Sigmoid colon (tissue), 7 donors: ENCODE data around the gene HOXA10. TPM values are rescaled to one million over a fixed set of nuclear protein-coding genes. Genes with fewer than 3 reads are reported as not detected.

Experiments used
- DNase-seq: peaks from one replicate; pipeline ENCODE4 v3.0.0-alpha.2; 2019
- H3K27ac ChIP-seq, 4 donors: fragments of 200-600 bp; sonication (generic); one replicate each; pipeline ENCODE4 v1.5.1; 2016 to 2019; ENCODE audit warnings: mild to moderate bottlenecking in 1 of 4
- H3K27me3 ChIP-seq, 3 donors: fragments of 200-600 bp; sonication (generic); one replicate each; pipeline ENCODE4 v1.5.1; 2019; ENCODE audit warnings: mild to moderate bottlenecking in 1 of 3
- H3K36me3 ChIP-seq, 4 donors: fragments of 200-600 bp; sonication (generic); one replicate each; pipeline ENCODE4 v1.5.1; 2016 to 2019
- H3K4me1 ChIP-seq, 4 donors: fragments of 200-600 bp; sonication (generic); one replicate each; pipeline ENCODE4 v1.5.1; 2017 to 2019
- H3K4me3 ChIP-seq, 4 donors: fragments of 200-600 bp; sonication (generic); one replicate each; pipeline ENCODE4 v1.5.1; 2017 to 2019; ENCODE audit warnings: mild to moderate bottlenecking in 2 of 4, moderate library complexity in 1 of 4
- H3K9me3 ChIP-seq, 4 donors: fragments of 200-600 bp in 3 of 4; sonication (generic) in 3 of 4; one replicate each; pipeline versions ENCODE4 v1.5.1 to v1.6.1; 2013 to 2019
- CTCF ChIP-seq, 4 experiments: fragments of 450-650 bp in 3 of 4; fragments of 200-600 bp in 1 of 4; IDR thresholded peaks; one replicate each; pipeline ENCODE4 v1.5.1; 2016 to 2019; ENCODE audit warnings: antibody characterized with exemption in 4 of 4, mild to moderate bottlenecking in 3 of 4, moderate library complexity in 2 of 4
- EP300 ChIP-seq, 4 donors: sonication (generic); formaldehyde crosslinking; IDR thresholded peaks; one replicate each; pipeline ENCODE4 v1.6.1; 2017; ENCODE audit warnings: antibody characterized with exemption in 4 of 4
- POLR2A ChIP-seq, 2 donors: fragments of 450-650 bp; IDR thresholded peaks; one replicate each; pipeline ENCODE4 v1.6.1; 2016; ENCODE audit warnings: antibody characterized with exemption in 2 of 2, mild to moderate bottlenecking in 2 of 2, moderate library complexity in 2 of 2
- POLR2AphosphoS5 ChIP-seq, 4 donors: sonication (generic); formaldehyde crosslinking; IDR thresholded peaks; one replicate each; pipeline ENCODE4 v1.6.1; 2017; ENCODE audit warnings: antibody characterized with exemption in 4 of 4
- WGBS, 2 donors: extraction: QIAGEN DNeasy Blood & Tissue Kit; methylation state at CpG; one replicate each; pipeline ENCODE4 v1.1.7; 2013; 5-methylcytosine and 5-hydroxymethylcytosine counted together
- intact Hi-C: fragments of 100-400 bp; cut with DNase I; formaldehyde crosslinking; loops from one replicate; pipeline ENCODE4 v1.15.1; 2023
- polyA plus RNA-seq, 3 donors: library from polyadenylated mRNA; stranded (reverse); fragments of 200-250 nt; gene quantifications; one replicate each; pipeline ENCODE4 v1.2.3, GENCODE V29; 2013
- total RNA-seq, 4 donors: library from RNA; depleted of rRNA; stranded (reverse); fragments of >200 nt; gene quantifications; one replicate each; pipeline ENCODE4 v1.1.0, GENCODE V29; 2016
- donor health status: healthy with polysubstance abuse.
- donor health status: Bipolar disorder and iron deficiency.
- donor health status: healthy.

Gene HOXA10
- total and polyA plus RNA-seq, 7 donors: 22.2 to 64.0 (median 55.1) TPM

DNA sequence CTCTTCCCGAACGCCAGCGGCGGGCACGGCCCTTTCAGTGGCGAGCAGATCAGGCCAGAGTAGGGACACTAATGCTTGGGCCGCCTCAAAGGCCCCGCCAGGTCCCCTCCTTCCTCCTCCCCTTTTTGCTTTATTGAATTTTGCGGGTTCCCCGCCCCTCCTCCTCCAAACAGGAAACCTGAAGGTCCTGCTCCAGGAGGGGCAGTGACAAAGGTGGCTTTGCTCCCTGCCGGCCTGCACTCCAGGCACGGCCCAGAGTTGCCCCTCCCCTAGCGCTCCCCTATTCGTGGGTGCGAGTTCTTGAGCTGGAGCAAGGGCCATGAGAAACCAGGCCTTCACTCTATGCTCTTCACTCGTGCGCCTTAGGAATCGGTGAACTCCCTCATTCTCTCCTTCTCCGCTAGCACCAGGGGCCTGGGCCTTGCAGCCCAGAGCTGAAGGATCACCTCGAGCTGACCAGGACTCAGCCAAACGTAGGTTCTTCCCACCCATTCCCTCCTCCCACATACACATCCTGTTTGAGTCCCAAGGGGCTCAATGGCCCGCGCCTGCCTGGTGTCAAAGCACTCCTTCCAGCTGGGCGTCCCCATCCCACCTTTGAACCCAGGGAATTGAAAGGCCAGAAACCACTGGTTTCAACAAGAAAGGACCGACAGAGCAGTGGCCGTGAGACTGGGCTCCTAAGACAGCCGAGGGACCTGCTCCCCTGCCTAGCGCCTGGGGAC, 25.9 kb downstream of the HOXA10 start:
- TF ChIP-seq POLR2AphosphoS5 (IDR thresholded peaks at IDR 0.05): peak in 2 of 4 donors; percentile 8 to 17
- TF ChIP-seq EP300 (IDR thresholded peaks at IDR 0.05): no peak
- peak in 1 of 2 donors; percentile 61 for TF ChIP-seq POLR2A (IDR thresholded peaks at IDR 0.05)
- no peak for TF ChIP-seq CTCF (IDR thresholded peaks at IDR 0.05)
- Histone ChIP-seq H3K9me3 (no peaks in the 10 kb centered on the region), H3K36me3 (peaks cover 15 to 22% (median 17%) of the 10 kb centered on the region in 4 donors), H3K27me3 (no peaks in the 10 kb centered on the region), H3K27ac (peak overlapping the region in 3 of 4 donors; percentile 91 to 96 (median 95)), H3K4me3 (peak overlapping the region; percentile 33 to 73 (median 66)), H3K4me1 (peaks cover 0 to 66% (median 48%) of the 10 kb centered on the region in 4 donors)
- peak; percentile 75 for DNase-seq
- WGBS, 2 donors: 3 to 9% methylated on average over 28 of the region's 28 CpGs
- intact Hi-C loops: no loop called here

DNA sequence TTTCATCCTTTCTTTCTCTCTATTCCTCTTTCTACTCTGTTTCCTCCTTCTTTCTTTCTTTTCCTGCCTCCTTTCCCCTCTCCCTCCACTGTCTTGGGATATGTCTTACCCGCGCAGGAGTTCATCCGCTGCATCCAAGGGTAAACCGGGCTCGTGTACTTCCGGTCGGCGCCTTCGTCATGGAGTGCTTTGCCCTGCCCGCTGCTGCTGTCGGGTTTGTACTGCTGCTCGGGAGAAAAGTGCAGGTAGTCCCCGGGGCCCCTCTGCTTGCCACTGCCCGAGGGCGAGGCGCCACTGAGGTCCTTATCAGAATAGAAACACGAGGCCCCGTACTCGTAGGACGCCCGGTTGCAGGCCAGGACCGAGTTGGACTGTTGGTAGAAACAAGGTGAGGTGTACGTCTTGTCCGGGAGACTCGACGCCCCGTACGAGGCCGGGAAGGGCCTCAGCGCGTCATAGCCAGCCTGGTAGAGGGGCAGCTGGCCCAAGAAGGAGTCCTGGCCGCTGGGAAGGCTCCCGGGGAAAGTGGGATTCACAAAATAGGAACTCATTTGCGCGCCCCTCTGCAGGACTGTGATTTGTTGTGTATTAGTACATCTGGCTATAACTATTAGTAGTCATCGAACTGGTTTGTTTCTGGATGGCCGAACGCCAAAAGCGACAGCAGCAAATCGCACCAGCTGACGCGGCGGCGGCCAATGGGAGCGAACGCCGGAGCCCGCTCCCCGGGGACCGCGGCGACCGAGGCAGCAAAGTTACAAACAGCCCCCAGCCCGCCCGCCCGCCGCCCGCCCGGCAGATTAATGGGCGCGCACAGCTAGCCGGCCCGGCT, 26.7 kb downstream of the HOXA10 start, which contains the start of gene HOXA6:
HOXA6 (minus strand) TSS at position 576 of the 832 bp plus-strand sequence; CDS start at position 551, 25 bp downstream.
- Histone ChIP-seq H3K27ac (peak within 1 kb of the TSS in 3 of 4 donors; percentile 91 to 96 (median 95)), H3K4me1 (peaks cover 0 to 64% (median 43%) of the 10 kb centered on the region in 4 donors), H3K4me3 (peak within 1 kb of the TSS; percentile 33 to 73 (median 66)), H3K36me3 (peaks cover 15 to 22% (median 17%) of the 10 kb centered on the region in 4 donors), H3K27me3 (no peaks in the 10 kb centered on the region), H3K9me3 (no peaks in the 10 kb centered on the region)
- DNase-seq: peak; percentile 89
- intact Hi-C loops: no loop called here
- WGBS, 2 donors: 5 to 14% methylated on average over 63 of the region's 63 CpGs
- TF ChIP-seq POLR2A (IDR thresholded peaks at IDR 0.05) (no peak), EP300 (IDR thresholded peaks at IDR 0.05) (no peak), POLR2AphosphoS5 (IDR thresholded peaks at IDR 0.05) (no peak)

DNA sequence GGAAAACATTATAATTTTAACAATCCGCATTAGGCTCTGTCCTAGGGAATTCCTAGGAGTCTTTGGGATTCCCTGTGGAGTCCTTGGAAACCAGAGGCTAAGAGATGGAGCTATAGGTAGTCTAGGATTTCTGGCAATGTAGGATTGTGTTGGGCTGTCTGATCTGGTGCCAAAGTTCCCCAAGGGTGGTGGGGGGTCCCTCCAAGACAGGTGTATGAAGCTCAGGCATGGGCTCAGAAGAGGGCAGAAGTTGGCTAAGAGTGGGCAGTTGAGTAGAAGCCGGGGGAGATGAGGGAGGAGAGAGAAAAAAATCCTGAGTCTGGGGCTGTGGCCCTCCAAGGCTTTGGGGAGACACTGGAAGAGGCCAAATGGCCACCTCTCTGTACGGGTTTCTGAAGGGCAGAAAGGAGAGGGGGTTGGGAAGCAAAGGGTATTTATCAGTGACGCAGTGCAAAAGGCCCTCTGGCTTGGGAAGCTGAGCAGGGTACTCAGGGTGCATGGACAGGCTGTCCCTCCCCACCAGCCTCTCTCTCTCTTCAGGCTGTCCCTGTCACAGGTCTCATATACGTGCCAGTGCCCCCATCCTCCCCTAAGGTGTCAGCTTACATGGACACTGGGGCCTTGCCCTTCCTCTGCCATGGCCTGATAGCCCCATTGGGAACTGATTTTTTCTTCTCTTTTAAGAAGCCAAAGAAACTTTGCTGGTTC, 27.5 kb downstream of the HOXA10 start:
- H3K9me3 ChIP-seq: no peaks in the 10 kb centered on the region
- H3K36me3 ChIP-seq: peaks cover 15 to 27% (median 17%) of the 10 kb centered on the region in 4 donors
- intact Hi-C loops: no loop called here
- TF ChIP-seq POLR2A (IDR thresholded peaks at IDR 0.05) (no peak), EP300 (IDR thresholded peaks at IDR 0.05) (no peak)
- no peaks in the 10 kb centered on the region for H3K27me3 ChIP-seq
- peak overlapping the region in 3 of 4 donors; percentile 91 to 96 (median 95) for H3K27ac ChIP-seq
- peak; percentile 70 for DNase-seq
- WGBS, 2 donors: 24 to 61% methylated on average over 5 of the region's 5 CpGs
- peaks cover 0 to 61% (median 43%) of the 10 kb centered on the region in 4 donors for H3K4me1 ChIP-seq
- peak overlapping the region in 2 of 4 donors; percentile 64 to 67 for H3K4me3 ChIP-seq

DNA sequence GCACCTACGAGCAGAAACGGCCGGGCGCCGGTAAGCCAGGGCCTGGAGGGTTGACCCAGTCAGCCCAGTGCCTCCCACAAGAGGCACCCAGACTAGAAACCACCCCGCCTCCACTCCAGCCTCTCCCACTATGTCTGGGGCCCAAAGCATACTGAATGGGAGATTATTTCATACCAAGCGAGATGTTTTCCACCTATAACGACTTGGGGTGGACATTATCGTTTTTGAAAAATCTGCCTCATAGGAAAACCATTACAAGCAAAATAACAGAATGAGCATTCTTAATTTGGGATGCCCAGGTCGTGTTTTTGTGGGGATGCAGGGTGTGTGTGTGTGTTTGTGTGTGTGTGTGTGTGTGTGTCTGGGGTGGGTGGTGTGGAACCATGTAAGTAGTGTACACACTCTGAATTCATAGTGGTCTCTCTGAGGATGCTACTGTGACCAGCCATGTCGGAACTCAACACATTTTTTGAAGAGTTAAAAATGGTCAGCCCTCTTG, 28.2 kb downstream of the HOXA10 start:
- DNase-seq: no peak
- Histone ChIP-seq H3K27ac (peak overlapping the region in 3 of 4 donors; percentile 91 to 96 (median 95)), H3K27me3 (no peaks in the 10 kb centered on the region), H3K36me3 (peaks cover 15 to 34% (median 17%) of the 10 kb centered on the region in 4 donors), H3K9me3 (no peaks in the 10 kb centered on the region), H3K4me1 (peaks cover 0 to 56% (median 43%) of the 10 kb centered on the region in 4 donors), H3K4me3 (no peak overlapping the region)
- TF ChIP-seq POLR2A (IDR thresholded peaks at IDR 0.05) (no peak), EP300 (IDR thresholded peaks at IDR 0.05) (no peak), CTCF (IDR thresholded peaks at IDR 0.05) (no peak), POLR2AphosphoS5 (IDR thresholded peaks at IDR 0.05) (no peak)
- 13 to 68% methylated on average over 11 of the region's 11 CpGs for WGBS, 2 donors
- intact Hi-C loops: no loop called here
